Measurements from ENCODE around the gene FADS6.

- TF ChIP-seq CTCF (IDR thresholded peaks at IDR 0.05; ENCODE audit: low read depth, low read length) (no peak), EZH2phosphoT487 (IDR thresholded peaks at IDR 0.05; ENCODE audit: low read depth) (no peak)
Observed at GRCh38 chr17:74916136-74916850, 22.9 kb upstream of the FADS6 start.
